A673 (cell line): ENCODE results near the gene CRTAP. TPM values are rescaled to one million over a fixed set of nuclear protein-coding genes. Genes with fewer than 3 reads are reported as not detected.

Source experiments
- BruUV-seq: library from RNA; stranded (reverse); fragments of 400-500 nt; replicated peaks from 2 replicates; lab custom pipeline; 2021; lab: Mats Ljungman, UMichigan
- CTCF ChIA-PET: fragments of 300-600 bp; sonication (Branson Sonifier 250); formaldehyde crosslinking; loops from one replicate; lab custom pipeline; 2022; ENCODE audit warnings: antibody characterized with exemption; lab: Charles Lee
- POLR2A ChIA-PET: fragments of 300-600 bp; sonication (Branson Sonifier 250); formaldehyde crosslinking; loops from one replicate; lab custom pipeline; 2022; ENCODE audit warnings: antibody characterized with exemption; ENCODE audit not compliant: low non-redundant PET; lab: Charles Lee
- DNase-seq: peaks from one replicate; pipeline ENCODE4 v3.0.0-alpha.2; 2015; ENCODE audit warnings: low spot score
- H3K27ac ChIP-seq: fragments of 200-600 bp; sonication (generic); 2 replicates; pipeline ENCODE4 v1.5.1; 2016; ENCODE audit warnings: mixed run types, low read depth, mild to moderate bottlenecking, mixed read lengths, antibody characterized with exemption, low read length; ENCODE audit not compliant: poor library complexity, severe bottlenecking
- H3K27me3 ChIP-seq: fragments of 200-600 bp; sonication (generic); replicated peaks from 2 replicates; pipeline ENCODE4 v1.6.1; 2017; ENCODE audit warnings: mixed run types, low read depth, mild to moderate bottlenecking, mixed read lengths, antibody characterized with exemption, low read length; ENCODE audit not compliant: insufficient read depth, poor library complexity
- H3K36me3 ChIP-seq: fragments of 200-600 bp; sonication (generic); 2 replicates; pipeline ENCODE4 v1.6.1; 2016; ENCODE audit warnings: mixed run types, mild to moderate bottlenecking, mixed read lengths, antibody characterized with exemption, low read length; ENCODE audit not compliant: insufficient read depth, poor library complexity, severe bottlenecking
- H3K4me1 ChIP-seq: fragments of 200-600 bp; sonication (generic); 2 replicates; pipeline ENCODE4 v1.6.1; 2017; ENCODE audit warnings: mixed run types, mild to moderate bottlenecking, mixed read lengths, antibody characterized with exemption, low read length; ENCODE audit not compliant: insufficient read depth, poor library complexity, severe bottlenecking
- H3K4me3 ChIP-seq: fragments of 200-600 bp; sonication (generic); 2 replicates; pipeline ENCODE4 v1.5.1; 2016; ENCODE audit warnings: low read depth, mixed run types, mild to moderate bottlenecking, mixed read lengths, low read length; ENCODE audit not compliant: poor library complexity, severe bottlenecking
- H3K9me3 ChIP-seq: fragments of 200-600 bp; sonication (generic); 2 replicates; pipeline ENCODE4 v1.6.1; 2016; ENCODE audit warnings: mixed run types, low read depth, mild to moderate bottlenecking, mixed read lengths, antibody characterized with exemption, low read length; ENCODE audit not compliant: poor library complexity, severe bottlenecking
- CTCF ChIP-seq: fragments of 300-800, 200-600 bp; sonication (generic); conservative IDR thresholded peaks from 2 replicates; pipeline ENCODE4 v1.5.1; 2017; ENCODE audit warnings: low read depth, mild to moderate bottlenecking, antibody characterized with exemption, low read length, moderate library complexity, mixed read lengths
- EZH2 ChIP-seq: fragments of 200-600 bp; sonication (generic); IDR thresholded peaks from 2 replicates; pipeline ENCODE4 v1.6.1; 2017; ENCODE audit warnings: borderline replicate concordance, low read depth, mild to moderate bottlenecking, mixed read lengths, antibody characterized with exemption, low read length; ENCODE audit not compliant: poor library complexity, severe bottlenecking
- intact Hi-C: fragments of 100-400 bp; cut with micrococcal nuclease; formaldehyde crosslinking; loops from one replicate; pipeline ENCODE4 v1.10.0; 2022; ENCODE audit not compliant: unreplicated experiment
- total RNA-seq: library from RNA; stranded (reverse); gene quantifications from 2 replicates; pipeline ENCODE4 v1.2.3, GENCODE V29; 2021

Gene CRTAP
- total RNA-seq, 1 experiment from 2014 or later = 114 TPM

- H3K4me1 ChIP-seq = no peaks in the 10 kb centered on the region
- ChIA-PET CTCF (no interaction called here), POLR2A (no interaction called here)
- no peak for TF ChIP-seq EZH2
- no peak for TF ChIP-seq CTCF
- intact Hi-C loops = loop anchor here (5.0 kb wide), 1 partner anchor 339 kb away; no protein-coding TSS in a partner anchor
- H3K4me3 ChIP-seq = no peak overlapping the region
- no peaks in the 10 kb centered on the region for H3K27me3 ChIP-seq
- H3K27ac ChIP-seq = no peak overlapping the region
- no peak for DNase-seq
- no TSS peak for BruUV-seq
- H3K9me3 ChIP-seq = no peaks in the 10 kb centered on the region
- no peaks in the 10 kb centered on the region for H3K36me3 ChIP-seq
These were observed 42.6 kb upstream of the CRTAP start for GRCh38 chr3:33071181-33071580.

DNA sequence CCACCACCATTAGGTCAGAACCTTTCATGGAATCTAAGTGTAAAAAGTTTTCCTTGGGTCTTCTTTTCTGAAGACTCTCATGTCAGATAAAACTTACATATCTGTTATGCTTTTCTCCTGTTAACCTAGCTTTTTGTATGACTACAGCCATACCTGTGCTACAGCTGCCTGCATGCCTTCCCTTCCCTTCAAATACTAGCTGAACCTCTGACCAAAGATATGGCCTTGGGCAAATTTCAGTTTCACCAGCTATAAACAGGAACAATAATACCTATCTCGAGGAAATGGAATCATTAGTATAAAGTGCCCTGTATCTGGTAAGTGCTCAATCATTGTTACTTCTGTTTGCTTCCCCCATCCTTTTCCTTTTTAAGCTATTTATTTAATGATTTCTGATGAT lies 41.9 kb upstream of the CRTAP start:
- BruUV-seq = no TSS peak
- CTCF ChIA-PET = no interaction called here
- no peaks in the 10 kb centered on the region for H3K9me3 ChIP-seq

GRCh38 chr3:33074217-33075067 lies 39.4 kb upstream of the CRTAP start:
- no peaks in the 10 kb centered on the region for H3K9me3 ChIP-seq
- no peak overlapping the region for H3K4me3 ChIP-seq
- TF ChIP-seq EZH2 (no peak), CTCF (peak; percentile 94)
- intact Hi-C loops = loop anchor here (5.0 kb wide), 1 partner anchor 342 kb away; no protein-coding TSS in a partner anchor
- no peaks in the 10 kb centered on the region for H3K4me1 ChIP-seq
- H3K36me3 ChIP-seq = no peaks in the 10 kb centered on the region
- CTCF ChIA-PET = interaction anchor here (0.6 to 1.0 kb wide), 23 partner anchors 14 to 970 kb away, joined by 3 to 18 read pairs (median 7); no protein-coding TSS in a partner anchor
- BruUV-seq = no TSS peak
- POLR2A ChIA-PET = interaction anchor here (0.6 kb wide), 1 partner anchor 16 kb away, joined by 16 read pairs; no protein-coding TSS in a partner anchor
- H3K27ac ChIP-seq = peak overlapping the region; percentile 48
- peak; percentile 85 for DNase-seq
- H3K27me3 ChIP-seq = no peaks in the 10 kb centered on the region

More for the DNA sequence above, 41.9 kb upstream of the CRTAP start:
- POLR2A ChIA-PET = no interaction called here
- TF ChIP-seq EZH2 (no peak), CTCF (no peak)
- Histone ChIP-seq H3K4me1 (no peaks in the 10 kb centered on the region), H3K27me3 (no peaks in the 10 kb centered on the region), H3K36me3 (no peaks in the 10 kb centered on the region), H3K27ac (no peak overlapping the region), H3K4me3 (no peak overlapping the region)
- DNase-seq = no peak
- intact Hi-C loops = loop anchor here (2.0 to 5.0 kb wide), 2 partner anchors 125 to 340 kb away; no protein-coding TSS in a partner anchor
